Measurements from ENCODE around the gene DTNB.

DNA sequence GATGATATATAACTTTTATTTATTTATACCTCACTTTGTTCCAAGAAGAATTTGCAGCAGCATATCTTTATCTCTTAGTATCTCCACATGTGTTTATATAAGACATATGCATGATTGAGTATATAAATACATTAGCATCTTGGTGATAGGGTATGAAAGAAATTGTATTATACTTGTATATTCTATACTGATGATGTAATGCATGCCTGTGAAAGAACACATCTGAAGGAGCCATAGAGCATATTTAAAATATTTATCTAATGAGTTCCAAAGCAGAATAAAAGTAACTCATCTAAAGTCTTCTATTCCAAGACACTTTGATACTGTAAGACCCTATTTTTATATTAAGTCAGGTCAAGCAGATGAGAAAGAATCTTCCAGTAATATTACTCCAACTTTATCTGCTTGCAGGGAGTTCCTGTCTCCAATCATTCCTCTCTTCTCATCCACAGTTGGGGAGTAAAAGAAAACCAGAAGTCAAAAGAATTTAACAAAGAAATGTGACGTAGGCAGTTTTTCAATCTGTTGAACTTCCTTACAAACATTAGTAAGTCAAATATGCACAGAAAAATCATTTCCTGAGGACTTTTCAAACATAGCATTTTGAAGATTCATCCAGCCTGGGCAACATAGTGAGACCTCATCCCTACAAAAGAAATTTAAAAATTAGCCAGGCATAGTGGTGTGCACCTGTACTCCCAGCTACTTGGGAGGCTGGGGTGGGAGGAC lies 76.7 kb downstream of the DTNB start:
- TF ChIP-seq CTCF (IDR thresholded peaks at IDR 0.05), result no peak
- TF ChIP-seq EZH2 (IDR thresholded peaks at IDR 0.05; ENCODE audit: borderline replicate concordance, insufficient read depth, low read depth, low read length, poor library complexity, severe bottlenecking), result no peak

All from B cell (primary cell).